IPS-NIHi7 (cell line): ENCODE measurements around the gene CACNA1D.

Experiments used
- DNase-seq: peaks from one replicate; pipeline ENCODE4 v3.0.0; 2012; ENCODE audit warnings: mixed read lengths; ENCODE audit errors: extremely low spot score

The CACNA1D gene

DNA sequence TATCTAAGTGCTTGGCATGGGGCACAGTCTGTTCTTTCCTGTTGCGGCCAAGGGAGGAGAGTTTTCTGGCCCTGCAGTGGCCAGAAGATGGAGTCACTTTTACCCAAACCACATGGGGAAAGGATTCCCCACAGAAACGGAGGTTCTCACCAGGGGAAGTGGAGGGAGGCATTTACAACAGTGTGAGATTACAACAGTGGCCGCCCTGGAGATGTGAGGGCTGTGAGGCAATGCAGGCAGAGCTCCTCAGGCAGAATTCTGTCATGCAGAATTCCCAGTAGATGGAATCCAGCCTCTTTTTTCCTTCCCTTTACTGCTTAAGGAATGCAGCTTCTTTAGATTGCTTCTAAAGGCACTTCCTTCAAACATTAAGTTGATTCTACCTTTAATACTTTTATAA is 83.1 kb downstream of the CACNA1D start:
- no peak for DNase-seq

DNA sequence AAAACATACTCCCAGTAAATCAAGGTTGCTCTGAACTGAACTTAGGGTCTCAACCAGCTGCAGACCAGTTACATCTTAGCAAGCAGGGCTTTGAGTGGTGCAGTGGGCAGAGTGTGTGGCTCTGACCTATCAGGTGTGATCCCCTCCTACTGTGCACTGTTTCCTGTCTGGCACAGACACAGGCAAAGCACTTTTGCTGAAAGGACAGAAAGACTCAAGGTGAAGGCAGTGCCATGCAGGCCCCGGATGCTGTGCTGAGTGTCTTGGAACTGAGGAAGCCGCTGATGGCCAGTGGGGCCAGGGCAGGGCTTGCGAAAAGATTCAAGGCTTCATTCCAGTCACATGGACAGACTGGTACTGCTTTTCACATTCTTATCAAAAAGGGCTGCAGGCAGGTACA is 85.2 kb downstream of the CACNA1D start:
- no peak for DNase-seq

DNA sequence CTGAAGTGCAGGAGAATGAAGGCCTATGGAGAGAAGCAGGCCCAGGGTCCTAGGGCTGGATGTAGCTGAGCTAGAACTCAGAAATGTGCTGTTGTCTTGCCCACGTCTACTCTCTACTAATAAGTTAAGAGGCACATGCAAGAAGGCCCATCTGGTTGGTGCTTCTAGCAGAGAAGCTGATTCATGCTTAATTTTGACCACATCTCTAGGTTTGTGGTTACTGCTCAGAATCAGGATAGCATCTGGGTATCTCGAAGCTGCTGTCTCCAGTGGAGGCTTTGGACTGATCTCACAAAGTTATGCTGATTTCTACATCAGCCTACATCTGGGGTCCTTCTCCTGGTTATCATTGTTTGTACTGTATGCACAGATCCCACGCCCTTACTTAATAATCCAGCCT is 87.3 kb downstream of the CACNA1D start:
- no peak for DNase-seq

DNA sequence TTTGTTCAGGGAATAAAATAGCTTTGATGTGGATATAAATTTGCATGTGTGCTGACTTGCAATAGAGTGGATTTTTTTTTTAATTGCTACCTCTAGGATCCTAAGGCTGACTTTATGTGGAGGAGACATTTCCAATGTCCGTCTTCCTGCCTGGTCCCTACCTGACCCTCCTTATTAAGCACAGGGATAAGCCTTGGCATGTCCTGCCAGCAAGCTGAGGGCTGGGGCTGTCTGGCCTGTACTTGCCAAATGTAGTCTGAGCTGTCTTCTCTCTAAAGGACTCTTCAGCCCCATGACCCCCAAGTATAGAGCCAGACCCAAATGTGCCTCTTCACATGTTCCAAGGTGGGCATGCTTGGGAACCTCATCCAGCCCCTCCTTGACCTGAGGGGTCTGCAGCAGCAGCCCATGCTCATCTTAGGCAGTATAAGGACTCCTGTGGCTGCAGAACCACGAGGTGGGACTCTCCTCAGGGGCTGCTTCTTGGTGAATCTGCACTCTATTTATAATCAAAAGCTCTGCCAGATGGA is 88.8 kb downstream of the CACNA1D start:
- DNase-seq: no peak

DNA sequence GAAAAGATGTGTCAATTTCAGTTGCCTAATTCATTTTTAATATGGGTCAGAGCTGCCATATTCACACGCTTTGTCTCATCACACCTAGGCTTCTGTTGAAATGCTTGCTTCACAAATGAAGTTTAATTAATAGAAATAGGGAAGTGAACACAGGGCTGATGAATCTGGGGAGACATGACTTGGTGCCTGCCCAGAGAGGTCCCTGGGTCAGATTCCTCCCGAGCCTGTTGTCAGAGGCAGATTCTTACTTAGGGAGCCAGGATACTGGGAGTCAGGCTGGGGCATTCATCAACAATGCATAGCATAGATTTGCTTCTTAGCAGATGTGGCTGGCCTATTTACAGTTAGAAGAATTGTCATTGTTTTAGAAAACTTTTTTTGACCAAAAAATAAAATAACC is 90.6 kb downstream of the CACNA1D start:
- DNase-seq: no peak

DNA sequence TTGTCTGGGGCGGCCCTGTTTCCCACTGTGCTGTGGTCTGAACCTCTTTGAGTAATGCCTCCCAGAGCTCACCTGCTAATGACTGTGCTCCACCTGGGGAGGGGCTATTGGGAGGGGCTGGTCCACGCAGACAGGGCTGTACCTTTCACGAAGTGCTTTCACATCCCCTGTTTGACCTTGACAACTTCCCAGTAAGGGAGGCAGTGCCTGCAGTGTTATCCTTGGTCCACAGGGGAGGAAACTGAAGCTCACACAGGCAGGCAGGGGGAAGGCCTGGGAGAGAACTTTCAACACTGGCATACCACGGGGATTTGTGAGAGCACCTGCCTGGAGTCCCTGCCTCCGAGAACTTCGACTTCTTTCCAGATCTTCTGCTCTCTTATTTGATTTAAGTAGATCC is 91.2 kb downstream of the CACNA1D start:
- no peak for DNase-seq

DNA sequence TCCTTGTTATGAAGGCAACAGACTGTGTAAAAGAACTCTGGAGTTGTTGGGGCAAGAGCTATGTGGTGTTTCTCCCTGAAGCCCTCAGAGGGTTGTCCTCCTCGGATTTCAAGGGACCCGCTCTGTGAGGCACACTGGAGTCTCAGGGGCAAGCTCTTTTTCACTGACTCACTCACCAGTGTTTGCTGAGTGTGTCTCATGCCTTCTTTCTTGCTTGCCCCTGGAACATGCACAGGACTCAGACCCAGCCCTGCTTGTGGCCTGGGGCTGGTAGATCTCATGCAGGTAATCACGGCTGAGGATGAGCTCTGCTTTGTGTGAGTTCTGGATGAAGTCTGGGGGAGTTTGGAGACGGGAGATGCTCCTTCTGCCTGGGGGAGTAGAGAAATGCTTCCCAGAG is 93.7 kb downstream of the CACNA1D start:
- no peak for DNase-seq

DNA sequence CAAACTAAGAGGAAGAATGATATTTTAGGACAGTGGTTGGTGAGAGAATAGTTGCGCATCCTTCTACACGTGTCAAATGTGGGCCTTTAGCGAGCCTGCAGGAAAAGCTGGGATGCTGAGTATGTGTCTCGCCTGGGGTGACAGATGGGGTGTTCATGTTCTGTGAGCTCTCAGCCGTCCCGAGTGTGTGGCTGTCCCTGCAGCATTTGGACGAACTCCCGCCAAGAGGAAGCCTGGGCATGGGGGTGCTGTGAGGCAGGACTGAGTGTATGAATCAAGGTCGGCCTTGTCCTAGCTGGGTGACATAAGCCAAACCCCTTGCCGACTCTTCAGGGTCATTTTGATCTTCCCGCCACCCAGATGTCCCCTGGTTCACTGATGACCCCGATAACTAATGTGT is 94.8 kb downstream of the CACNA1D start:
- no peak for DNase-seq

DNA sequence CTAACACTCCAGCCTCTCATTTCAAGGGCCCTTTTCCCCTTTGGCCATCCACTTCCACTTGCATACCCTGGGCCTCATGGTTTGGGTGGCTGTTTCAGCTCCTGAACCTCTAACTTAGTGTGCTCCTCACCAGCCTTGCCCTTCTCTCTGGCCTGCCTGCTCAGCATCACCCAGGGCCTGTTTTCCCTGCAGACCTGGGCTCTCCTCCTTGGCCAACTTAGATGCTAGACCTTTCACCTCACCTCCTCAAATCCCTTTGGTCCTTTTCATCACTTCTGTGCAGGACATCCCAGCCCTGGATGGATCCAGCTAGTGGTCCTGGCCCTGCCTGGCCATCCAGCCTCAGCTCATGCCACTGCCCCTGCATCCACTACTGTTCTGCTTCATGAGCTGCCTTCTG is 95.4 kb downstream of the CACNA1D start:
- DNase-seq: no peak

DNA sequence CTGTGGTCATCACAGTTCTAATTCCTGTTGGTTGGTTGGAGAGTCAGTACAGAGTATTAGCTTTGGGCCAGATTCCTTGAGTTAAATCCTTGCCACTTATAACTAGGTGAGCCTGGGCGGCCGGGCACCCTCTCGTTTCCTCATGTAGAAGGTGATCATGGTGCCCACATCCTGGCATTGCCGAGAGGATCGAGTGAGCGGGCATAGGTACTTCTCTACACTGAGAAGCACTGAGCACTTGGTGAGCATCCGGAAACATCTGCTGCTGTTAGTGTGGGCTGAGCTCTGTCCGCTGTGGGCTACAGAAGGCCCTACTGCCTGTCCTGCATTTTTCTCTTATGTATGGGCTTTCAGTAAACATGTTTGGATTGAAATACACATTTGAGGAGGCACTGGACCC is 96.2 kb downstream of the CACNA1D start:
- DNase-seq: no peak

DNA sequence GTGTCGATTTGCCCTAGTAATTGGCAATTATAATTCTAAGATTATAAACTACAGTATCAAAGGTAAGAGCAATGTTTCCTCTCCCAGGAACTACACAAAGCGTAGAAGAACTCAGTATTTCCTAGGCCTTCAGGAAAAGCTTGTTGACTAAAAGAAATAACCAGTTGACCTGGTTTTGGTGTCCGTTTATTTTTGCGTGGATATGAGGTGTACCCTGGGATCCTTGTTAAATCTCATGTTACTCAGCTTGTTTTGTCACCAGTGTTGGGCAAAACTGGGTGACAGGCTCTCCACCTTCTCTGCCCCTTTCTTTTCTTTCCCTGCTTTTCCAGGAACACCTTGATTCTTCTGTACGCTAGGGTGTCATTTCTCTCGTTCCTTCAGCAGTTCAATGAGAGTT is 97.2 kb downstream of the CACNA1D start:
- DNase-seq: no peak

DNA sequence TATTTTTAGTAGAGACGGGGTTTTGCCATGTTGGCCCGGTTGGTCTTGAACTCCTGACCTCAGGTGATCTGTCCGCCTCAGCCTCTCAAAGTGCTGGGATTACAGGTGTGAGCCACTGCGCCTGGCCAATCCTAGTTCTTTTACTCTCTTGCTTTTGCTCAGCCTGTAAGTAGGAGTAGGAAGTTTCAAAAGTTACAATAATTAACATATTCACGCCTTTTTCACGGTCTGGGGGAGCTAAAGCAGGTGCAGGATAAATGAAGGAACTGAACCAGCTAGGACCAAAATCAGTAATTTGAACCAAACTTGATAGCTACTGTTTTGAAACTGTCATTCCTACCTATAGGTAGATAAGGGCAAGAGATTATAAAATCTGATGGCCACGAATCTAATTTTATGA is 98.5 kb downstream of the CACNA1D start:
- DNase-seq: no peak

DNA sequence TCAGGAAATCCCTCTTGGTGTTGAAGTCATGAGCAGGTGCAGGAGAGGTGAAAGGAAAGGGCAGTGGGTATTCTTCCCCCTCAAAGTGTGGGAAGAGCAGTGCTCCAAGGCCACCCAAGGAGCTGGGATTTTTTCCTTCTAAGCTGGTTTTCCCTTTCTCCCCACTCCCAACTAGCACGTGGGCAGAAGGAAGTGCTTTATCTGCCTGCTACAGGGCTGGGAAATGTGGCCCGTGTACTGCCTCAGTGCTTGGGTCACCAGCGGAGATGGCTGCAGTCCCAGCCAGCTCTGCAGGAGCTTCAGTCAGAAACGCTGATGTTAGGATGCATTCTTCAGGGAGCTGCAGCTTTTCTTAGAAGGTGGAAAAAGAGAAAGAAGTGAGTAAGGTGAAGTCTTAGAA is 99.2 kb downstream of the CACNA1D start:
- no peak for DNase-seq

DNA sequence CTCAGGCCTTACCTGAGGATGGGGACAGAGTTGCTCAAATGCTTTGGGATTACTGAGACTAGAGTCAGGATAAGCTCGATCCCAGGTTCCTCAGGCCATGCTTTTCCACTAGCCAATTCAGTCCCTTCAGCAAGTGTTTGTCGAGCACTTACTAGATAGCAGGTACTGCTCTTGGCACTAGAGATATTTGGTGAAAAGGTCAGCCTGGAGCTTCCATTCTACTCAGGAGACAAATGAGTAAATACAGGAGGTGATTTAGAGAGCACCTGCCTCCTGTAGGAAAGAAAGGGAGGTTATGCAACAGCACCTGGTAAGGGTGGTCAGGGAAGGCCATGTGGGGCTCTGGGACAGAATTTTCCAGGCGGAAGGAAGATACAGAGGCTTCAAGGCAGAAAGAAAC is 99.9 kb downstream of the CACNA1D start:
- no peak for DNase-seq

DNA sequence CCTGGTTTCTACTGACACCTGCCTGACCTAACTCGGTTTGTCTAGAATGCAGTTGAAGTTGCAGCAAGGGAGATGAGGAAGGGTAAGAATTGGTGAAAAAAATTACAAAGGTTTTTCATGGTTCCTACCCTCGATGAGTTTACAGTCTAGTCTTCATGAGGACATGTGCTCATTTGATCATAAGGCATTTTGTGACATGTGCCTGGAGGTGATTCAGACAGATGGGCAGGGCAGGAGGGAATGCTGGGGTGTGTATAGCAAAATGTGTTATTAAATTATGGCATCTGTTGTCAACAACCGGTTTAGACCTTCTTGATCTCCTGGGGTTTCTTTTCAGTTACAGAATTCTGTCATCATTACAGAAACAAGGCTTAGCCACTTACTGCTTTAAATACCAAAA is 101.2 kb downstream of the CACNA1D start:
- no peak for DNase-seq

DNA sequence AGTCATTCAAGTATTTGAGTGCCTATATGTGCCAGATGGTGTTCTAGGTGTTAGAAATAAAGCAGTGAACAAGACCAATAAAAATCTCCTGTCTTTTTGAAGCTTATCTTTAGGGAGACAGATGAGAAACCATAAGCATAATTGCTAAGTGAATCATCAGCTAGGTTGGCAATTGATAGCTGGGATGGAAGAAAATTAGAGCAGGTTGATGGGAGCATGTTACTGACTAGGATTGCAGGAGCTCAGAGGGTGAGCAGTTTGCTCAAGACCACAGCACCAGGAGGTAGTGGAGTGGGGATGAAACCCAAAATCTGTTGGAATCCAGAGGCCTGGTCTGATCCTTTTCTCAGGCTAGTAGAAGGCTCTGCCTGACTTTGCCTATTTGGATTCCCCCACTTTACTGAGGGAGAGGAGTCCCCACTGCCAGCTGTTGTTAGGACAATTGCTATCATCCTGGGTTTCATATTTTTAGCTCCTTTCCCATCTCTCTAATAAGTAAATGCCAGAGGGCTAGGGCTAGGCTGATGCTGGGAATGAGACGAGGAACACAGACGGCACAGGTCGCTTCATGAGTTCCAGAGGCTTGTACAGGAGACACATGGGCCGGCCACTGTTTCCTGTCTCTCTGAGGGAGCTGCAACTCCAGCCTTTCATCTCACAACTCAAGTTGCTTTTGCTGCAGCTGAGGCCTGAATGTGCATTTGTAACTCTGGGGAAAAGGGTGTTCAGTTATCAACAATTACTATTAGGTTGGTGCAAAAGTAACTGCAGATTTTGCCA is 102.9 kb downstream of the CACNA1D start:
- DNase-seq: no peak

DNA sequence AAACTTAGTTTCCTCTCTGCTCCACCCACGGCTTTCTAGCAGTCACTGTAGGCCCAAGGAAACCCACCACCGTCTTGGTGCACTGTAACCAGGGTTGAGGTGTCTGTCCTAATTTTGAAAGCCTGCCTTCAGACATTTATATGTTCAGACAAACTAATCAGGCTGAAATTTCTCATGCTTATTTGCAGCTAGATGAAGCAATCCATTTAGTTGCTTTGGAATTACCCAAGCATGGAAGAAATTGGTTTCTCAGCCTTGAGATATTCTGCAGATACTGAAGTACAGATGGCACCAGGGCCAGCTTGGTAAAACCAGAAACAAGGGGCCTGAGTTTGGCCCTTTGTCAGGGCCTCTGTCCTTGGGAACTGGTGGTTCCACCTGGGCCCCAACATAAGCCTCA is 105.4 kb downstream of the CACNA1D start:
- no peak for DNase-seq

DNA sequence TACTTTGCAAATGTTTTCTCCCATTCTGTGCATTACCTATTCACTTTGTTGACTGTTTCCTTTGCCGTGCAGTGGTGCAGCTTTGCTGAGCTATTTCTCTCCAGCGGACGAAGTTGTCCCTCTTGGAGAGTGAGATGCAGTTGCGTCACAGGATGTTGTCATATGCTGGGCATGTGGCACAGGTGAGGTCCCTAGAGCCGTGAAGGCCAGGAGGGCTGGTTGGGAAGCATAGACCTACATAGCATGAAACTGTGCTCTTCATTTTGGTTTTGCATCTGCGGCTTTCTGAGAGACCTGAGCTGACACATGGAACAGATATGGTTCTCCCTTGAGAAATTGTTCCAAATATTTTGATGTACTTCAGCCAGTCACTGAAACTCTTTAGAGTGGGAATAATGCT is 108.5 kb downstream of the CACNA1D start:
- DNase-seq: no peak

DNA sequence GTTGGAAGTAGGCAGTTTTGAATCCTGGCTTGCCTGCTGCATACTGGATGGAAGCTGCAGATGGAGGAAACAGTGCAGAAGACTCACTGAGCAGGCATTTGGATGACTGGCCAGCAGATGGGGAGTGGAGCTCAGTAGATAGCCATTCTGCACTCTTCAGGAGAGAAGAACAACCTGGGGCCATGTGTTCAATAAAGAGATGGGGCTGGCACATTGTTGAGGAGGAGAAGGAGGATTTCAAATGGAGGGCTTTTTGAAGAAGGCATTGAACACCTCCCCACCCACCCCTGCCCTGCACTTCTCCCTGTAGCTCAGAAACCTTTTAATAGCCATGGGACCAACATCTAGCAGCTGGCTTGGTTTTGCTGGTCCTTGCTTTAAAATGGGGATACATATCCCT is 109.8 kb downstream of the CACNA1D start:
- DNase-seq: no peak

DNA sequence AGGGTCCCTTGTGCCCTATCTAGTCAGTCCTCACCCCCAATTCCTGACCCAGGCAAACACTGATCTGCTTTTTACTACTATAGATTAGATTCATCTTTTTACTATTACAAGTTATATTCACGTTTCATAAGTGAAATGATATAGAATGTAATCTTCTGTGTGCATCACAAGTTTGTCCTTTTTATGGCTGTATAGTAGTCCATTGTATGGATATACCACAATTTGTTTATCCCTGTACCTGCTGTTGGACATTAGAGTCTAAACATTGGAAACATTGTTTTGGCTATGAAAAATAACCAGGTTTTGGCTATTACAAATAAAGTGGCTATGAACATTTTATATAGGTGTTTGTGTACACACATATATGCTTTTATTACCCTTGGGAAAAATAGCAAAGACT is 112.4 kb downstream of the CACNA1D start:
- no peak for DNase-seq

DNA sequence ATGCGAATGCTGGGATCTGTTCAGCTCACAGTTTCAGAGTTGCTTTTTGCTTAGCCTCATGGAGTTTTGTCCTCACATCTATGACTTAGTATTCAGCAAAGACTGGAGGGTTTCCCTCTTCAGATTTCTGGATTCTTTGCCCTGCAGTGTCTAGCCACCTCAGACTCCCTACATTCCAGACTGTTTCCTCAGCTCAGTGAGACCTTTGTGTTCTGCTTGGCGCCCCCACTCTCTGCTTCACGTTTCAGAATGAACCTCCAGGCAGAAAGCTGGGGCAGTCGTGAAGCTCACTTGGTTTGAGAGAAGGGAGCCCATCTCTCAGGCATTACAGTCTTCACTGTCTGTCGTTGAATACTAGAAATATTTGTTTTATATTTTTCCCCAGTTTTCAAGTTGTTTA is 118.1 kb downstream of the CACNA1D start:
- no peak for DNase-seq

DNA sequence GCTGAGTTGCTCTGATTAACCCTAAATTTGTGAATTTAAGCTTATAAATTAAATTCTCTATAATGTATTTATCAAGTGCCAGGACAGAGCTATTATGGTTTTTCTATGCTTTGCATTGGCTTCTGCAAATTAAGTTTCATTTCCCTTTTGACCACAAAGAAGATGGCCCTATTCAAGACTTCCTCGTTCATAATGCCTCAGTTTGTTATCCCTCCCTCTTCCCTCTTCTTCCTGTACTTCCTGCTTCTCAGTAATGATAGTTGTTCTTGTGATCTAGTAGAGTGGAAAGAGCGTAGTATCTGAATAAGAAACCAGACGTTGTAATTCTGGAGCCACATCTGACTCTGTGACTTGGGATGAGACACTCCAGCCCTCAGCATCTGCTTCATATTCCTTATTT is 118.7 kb downstream of the CACNA1D start:
- no peak for DNase-seq

DNA sequence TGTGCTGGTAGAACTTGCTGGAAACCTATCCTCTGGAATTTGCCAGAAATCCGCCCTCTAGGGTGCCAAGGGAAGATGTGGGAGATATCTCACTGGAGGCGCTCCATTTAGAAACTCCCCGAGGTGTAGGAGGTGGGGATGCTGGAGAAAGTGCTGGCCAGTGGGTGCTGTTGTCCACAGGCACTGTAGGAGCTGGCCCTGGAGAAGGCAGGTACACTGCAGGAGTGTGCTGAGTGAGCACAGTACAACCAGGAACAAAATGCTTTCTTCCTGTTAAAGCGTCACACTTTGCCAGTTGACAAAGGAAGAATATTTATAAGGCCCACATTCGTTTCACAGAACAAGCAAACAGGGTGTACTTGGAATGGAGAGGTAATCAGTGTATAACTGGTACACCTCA is 119.9 kb downstream of the CACNA1D start:
- no peak for DNase-seq

DNA sequence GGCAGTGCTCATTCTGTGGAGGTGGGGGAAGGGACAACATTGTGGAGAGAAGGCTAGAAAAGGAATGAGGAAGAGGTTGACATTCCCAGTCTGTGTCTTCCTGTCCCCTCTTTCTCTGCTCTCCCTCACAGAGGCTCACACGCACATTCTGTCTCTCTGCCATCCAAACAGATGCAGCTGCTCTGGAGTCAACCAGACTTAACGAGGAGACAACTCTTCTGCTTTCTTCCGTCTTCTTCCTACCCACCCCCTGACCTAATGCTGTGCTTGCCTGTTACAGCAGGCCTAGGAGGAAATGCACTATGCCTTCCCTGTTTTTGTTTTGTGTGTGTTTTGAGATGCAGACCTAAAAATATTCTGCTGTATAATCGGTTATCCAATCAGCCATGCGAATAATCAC is 121.9 kb downstream of the CACNA1D start:
- DNase-seq: no peak
